GM03348 (cell line): Measurements from ENCODE around the gene CELF5.

Experiments
- DNase-seq: peaks from one replicate; pipeline ENCODE4 v3.0.0; 2012; ENCODE audit warnings: low spot score

Gene CELF5

GRCh38 chr19:3243819-3244700, 19.6 kb downstream of the CELF5 start:
- DNase-seq: peak; percentile 64

DNA sequence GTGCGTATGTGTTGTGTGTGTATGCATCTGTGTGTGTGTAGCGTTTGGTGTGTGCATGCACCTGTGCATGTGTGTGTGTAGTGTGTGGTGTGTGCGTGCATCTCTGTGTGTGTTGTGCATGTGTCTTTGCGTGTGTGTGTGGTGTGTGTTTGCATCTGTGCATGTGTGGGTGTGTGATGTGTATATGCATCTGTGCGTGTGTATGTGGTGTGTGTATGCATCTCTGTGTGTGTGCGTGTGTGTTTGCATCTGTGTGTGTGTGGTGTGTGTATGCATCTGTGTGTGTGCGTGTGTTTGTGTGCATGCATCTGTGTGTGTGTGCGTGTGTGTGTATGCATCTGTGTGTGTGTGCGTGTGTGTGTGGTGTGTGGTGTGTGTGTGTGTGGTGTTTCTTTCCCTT, 20.6 kb downstream of the CELF5 start:
- DNase-seq: no peak

- no peak for DNase-seq
These were observed 24.4 kb downstream of the CELF5 start for GRCh38 chr19:3248728-3249326.

DNA sequence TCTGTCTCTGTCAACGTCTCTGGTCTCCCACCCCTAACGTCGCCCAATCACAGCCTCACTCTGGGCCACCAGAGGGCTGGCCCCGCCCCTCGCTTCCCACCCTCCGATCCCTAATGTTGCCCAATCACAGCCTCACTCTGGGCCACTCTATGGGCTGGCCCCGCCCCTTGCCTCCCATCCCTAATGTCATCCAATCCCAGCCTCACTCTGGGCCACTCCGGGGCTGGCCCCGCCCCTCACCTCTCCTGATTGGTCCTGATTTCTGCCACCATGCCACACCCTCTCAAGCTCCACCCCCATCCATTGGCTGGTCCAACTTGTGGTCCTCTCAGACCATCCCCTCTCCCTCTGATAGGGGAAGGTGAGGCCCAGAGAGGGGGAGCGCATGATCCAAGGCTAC, 24.9 kb downstream of the CELF5 start:
- DNase-seq: no peak

- DNase-seq: peak; percentile 66
These were observed 26.2 kb downstream of the CELF5 start for GRCh38 chr19:3250675-3251074.

GRCh38 chr19:3251229-3251628, 26.8 kb downstream of the CELF5 start:
- no peak for DNase-seq

DNA sequence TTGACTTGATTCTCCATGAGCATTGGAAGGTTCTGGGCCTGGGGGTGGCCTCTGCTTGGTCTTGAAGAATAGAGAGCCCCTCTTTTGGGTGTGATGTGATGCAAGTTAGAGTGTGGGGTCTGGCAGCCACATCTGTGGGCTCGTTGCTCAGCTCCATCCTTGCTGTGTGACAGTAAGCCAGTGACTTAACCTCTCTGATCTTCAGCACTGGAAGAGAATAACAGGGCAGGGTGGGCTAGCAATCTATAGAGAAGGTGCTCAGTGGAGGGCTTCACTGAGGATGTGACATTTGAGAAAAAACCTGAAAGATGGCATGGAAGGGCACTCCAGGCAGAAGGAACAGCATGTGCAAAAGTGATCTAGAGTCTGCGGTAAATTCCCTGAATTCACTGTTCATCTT, 28.2 kb downstream of the CELF5 start:
- DNase-seq: no peak

- no peak for DNase-seq
These were observed 28.8 kb downstream of the CELF5 start for GRCh38 chr19:3253270-3253669.

GRCh38 chr19:3254520-3254919, 30.1 kb downstream of the CELF5 start:
- DNase-seq: no peak

GRCh38 chr19:3257071-3257470, 32.6 kb downstream of the CELF5 start:
- DNase-seq: no peak

GRCh38 chr19:3262362-3262761, 37.9 kb downstream of the CELF5 start:
- no peak for DNase-seq

DNA sequence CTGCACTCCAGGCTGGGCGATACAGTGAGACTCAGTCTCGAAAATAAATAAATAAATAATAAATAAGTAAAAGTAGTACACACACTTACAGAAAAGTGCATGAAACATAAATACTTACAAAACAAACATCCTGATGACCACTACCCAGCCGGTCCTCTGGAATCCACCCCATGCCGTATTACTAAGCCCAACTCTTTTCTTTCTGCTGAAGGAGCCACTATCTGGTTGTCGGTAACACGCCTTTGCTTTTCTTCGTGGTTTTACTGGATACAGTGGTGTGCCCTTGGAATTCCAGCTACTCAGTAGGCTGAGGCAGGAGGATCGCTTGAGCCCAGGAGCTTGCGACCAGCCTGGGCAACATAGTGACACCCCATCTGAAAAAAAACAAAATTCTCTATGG, 39.4 kb downstream of the CELF5 start:
- DNase-seq: no peak

- DNase-seq: no peak
These were observed 41.0 kb downstream of the CELF5 start for GRCh38 chr19:3265432-3265831.

DNA sequence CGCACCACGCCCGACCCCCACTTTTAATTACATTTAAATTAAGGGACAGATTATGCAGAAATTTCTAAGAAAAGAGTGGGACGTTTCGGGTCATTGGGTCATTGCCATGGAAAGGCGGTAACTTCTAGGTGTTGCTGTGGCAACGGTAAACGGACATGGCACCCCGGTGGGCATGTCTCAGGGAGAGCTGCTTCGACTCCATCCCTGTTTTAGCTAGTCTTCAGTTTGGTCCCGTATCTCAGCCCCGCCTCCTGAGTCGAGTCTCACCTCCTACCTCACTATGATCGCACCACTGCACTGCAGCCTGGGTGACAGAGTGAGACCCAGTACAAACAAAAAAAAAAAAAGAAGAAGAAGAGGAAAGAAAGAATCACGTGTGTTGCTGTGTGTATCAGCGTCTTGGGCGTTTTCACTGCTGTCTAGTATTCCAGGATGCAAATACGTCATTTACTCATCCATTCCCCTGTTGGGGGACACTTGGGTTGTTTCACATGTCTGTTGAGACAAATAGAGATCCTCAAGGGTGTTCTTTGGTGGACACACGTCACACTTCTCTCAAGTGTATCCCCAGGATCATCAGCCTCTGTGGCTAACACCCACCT, 41.7 kb downstream of the CELF5 start:
- no peak for DNase-seq

GRCh38 chr19:3266792-3267514, 42.5 kb downstream of the CELF5 start:
- DNase-seq: no peak

- DNase-seq: no peak
These were observed 43.9 kb downstream of the CELF5 start for GRCh38 chr19:3268326-3268725.

- DNase-seq: no peak
These were observed 44.3 kb downstream of the CELF5 start for GRCh38 chr19:3268763-3269162.

DNA sequence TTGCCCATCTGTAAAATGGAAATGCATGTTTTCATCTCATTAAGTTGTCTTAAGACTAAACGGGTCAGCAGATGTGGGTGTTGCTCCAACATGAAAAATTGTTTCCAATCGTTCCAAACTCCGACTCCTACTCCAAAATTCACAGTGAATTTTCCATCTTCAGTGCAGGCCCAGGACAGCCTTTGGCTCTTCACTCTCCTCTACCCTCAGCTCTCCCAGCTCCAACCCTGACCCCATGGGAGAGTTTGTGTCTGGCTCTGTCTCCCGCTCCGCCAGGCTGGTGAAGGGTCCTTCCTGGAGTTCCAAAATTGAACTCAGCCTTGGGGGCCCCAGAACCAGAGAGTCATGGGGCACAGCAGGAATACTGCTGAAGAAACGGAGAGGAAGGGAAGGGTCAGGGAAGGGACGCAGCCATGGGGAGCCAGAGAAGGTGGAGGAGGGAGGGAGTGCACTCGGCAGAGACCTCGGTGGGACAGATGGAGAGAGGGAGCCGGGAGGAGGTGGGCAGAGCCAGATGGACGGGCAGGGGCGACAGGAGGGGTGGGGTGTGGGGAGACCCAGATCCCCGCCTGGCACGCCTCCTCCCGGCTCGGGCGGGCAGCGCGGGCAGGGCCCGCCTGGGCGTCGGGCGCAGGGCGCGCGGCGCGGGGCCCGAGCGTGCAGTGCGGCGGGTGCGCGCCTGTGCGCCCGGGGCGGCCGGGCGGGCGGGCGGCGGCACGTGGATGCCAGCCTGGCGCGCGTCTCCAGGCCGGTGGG, 45.6 kb downstream of the CELF5 start:
- no peak for DNase-seq

DNA sequence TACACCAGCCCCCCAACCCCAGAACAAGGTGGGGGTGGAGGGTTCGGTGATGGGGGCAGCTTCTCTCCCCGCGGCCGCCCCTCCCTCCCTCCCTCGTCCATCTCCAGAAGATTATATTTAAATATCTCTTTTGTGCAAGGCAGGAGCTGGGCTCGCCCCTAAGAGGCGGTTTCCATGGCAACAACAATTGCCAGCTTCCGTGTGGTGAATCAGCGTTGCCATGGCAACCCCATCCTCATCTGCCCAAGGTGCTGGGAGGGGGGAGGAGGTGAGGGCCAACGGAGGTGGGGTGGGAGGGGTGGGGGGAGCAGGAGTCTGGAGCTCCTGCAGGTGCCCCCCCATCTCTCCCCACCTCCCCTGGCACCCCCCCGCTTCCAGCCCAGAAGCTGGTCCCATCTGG, 46.4 kb downstream of the CELF5 start:
- no peak for DNase-seq

DNA sequence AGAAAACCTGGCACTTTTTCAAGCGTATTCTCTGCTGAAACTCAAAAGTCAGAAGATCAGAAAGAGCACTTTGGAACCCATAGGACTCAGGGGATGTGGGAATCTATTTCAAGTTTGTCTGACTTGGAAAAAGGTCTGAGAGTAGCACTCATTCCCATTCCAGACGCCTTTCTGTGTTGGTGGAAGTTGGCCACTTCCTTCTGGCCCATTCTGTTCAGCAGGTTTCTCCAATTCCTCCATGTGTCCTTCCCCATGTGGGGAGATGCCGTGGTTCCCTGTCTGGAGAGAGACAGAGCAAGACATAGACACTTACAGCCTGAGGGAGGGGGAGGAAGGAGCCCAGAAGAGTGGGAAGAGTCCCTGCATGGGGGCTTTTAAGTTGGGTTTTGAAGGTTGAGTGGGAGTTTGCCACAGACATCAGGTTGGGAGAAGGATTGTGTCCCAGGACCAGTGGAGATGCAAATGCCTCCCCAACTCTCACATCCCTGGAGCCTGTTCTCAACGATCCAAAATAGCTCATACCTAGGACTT, 48.0 kb downstream of the CELF5 start:
- DNase-seq: no peak

DNA sequence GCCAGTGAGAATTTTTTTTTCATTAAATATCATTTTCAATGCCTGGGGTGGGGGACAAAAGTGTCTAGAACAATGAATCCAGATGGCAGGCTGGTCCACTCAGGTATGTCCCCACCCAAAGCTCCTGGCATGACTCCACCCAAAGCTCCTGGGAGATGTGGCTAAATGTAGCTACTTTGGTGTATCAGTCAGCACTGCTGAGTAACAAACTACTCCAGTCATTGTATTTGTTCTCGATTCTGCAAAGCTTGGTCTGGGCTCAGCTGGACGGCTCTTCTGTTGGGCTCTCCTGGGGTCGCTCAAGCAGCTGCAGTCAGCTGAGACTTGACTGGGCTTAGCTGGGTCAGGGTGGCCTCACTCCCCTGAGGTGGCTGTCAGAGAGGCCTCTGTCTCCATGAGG, 48.5 kb downstream of the CELF5 start:
- no peak for DNase-seq
